ENCODE results near the gene SLC44A1.

DNA sequence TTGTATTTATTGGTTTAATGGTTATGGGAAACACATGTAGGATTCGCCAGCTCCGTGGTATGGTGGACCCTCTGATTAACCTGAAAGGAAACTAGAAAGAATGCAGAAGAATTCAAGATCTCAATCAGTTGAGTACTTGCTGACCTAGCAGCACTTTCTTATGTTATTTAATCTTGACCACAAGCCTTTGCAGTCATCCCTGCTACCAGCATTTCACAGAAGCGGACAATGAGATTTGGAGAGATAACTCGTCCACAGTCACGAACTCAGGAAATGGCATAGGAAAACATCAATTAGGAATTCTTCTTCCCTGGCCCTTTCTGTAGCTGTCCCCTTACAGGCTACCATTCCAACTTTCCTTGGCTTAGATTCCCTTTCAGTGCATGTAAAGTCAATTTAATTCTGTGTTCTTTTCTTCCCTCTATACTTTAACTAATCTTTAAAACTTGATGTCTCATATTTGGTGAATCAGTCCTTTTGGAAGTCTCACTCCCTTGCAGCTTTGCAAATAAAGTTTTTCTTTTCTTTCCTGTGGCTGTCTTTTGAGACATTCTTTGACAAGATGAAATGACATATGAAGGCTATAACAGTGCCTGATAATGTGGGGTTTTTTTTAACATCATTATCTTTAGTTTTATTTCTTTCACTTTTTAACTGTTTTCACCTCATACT is 1.3 kb upstream of the SLC44A1 start:
- TF ChIP-seq EP300 (IDR thresholded peaks at IDR 0.05) (peak in 1 of 4 donors; percentile 51), POLR2AphosphoS5 (IDR thresholded peaks at IDR 0.05) (no peak), POLR2A (IDR thresholded peaks at IDR 0.05) (no peak)
- TF ChIP-seq, protein P1, sequence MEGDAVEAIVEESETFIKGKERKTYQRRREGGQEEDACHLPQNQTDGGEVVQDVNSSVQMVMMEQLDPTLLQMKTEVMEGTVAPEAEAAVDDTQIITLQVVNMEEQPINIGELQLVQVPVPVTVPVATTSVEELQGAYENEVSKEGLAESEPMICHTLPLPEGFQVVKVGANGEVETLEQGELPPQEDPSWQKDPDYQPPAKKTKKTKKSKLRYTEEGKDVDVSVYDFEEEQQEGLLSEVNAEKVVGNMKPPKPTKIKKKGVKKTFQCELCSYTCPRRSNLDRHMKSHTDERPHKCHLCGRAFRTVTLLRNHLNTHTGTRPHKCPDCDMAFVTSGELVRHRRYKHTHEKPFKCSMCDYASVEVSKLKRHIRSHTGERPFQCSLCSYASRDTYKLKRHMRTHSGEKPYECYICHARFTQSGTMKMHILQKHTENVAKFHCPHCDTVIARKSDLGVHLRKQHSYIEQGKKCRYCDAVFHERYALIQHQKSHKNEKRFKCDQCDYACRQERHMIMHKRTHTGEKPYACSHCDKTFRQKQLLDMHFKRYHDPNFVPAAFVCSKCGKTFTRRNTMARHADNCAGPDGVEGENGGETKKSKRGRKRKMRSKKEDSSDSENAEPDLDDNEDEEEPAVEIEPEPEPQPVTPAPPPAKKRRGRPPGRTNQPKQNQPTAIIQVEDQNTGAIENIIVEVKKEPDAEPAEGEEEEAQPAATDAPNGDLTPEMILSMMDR (IDR thresholded peaks at IDR 0.05) = no peak

Measured in upper lobe of left lung (tissue), 4 donors.